Prostate gland (tissue), 2 donors: ENCODE data around the gene PRKCQ. TPM values are rescaled to one million over a fixed set of nuclear protein-coding genes. Genes with fewer than 3 reads are reported as not detected.

Experiments
- DNase-seq: peaks from one replicate; pipeline ENCODE4 v3.0.0-alpha.2; 2019; ENCODE audit warnings: low spot score
- H3K27ac ChIP-seq, 2 donors: fragments of 200-600 bp; sonication (generic); 2 replicates each; pipeline ENCODE4 v1.5.1; 2017 to 2019
- H3K27me3 ChIP-seq: fragments of 200-600 bp; sonication (generic); replicated peaks from 2 replicates; pipeline ENCODE4 v1.5.1; 2019; ENCODE audit not compliant: insufficient read depth
- H3K36me3 ChIP-seq, 2 donors: fragments of 200-600 bp; sonication (generic); 1 replicate in 1 of 2; 2 replicates in 1 of 2; pipeline versions ENCODE4 v1.5.1 to v1.8.1; 2017 to 2019
- H3K4me1 ChIP-seq: fragments of 200-600 bp; sonication (generic); replicated peaks from 2 replicates; pipeline ENCODE4 v1.5.1; 2019
- H3K4me3 ChIP-seq, 2 donors: fragments of 200-600 bp; sonication (generic); 2 replicates each; pipeline ENCODE4 v1.5.1; 2017 to 2019
- H3K9me3 ChIP-seq: fragments of 200-600 bp; sonication (generic); 2 replicates; pipeline ENCODE4 v1.5.1; 2017
- POLR2A ChIP-seq: fragments of 450-650 bp; IDR thresholded peaks from one replicate; pipeline ENCODE4 v1.6.1; 2016; ENCODE audit warnings: antibody characterized with exemption, mild to moderate bottlenecking
- POLR2AphosphoS5 ChIP-seq: sonication (generic); formaldehyde crosslinking; IDR thresholded peaks from one replicate; pipeline ENCODE4 v1.6.1; 2017; ENCODE audit warnings: antibody characterized with exemption
- WGBS: methylation state at CpG from one replicate; pipeline ENCODE4 v1.1.5; 2018; 5-methylcytosine and 5-hydroxymethylcytosine counted together
- intact Hi-C: fragments of 100-400 bp; cut with DNase I; formaldehyde crosslinking; loops from one replicate; pipeline ENCODE4 v1.14.2; 2022
- total RNA-seq, 2 donors: library from RNA; depleted of rRNA; stranded (reverse); fragments of >200 nt; gene quantifications; one replicate each; pipeline ENCODE4 v1.1.0, GENCODE V29; 2016
- TF ChIP-seq, protein P1 (sequence below), 4 experiments: fragments of 200-600 bp in 2 of 4; fragments of 450-650 bp in 2 of 4; sonication (generic) in 2 of 4; IDR thresholded peaks; 1 replicate in 3 of 4; 2 replicates in 1 of 4; pipeline ENCODE4 v1.5.1; 2016 to 2019; ENCODE audit warnings: antibody characterized with exemption in 4 of 4, mild to moderate bottlenecking in 2 of 4, moderate library complexity in 2 of 4

The PRKCQ gene
- total RNA-seq, 2 donors from 2014 or later = 0.87 to 1.4 TPM

DNA sequence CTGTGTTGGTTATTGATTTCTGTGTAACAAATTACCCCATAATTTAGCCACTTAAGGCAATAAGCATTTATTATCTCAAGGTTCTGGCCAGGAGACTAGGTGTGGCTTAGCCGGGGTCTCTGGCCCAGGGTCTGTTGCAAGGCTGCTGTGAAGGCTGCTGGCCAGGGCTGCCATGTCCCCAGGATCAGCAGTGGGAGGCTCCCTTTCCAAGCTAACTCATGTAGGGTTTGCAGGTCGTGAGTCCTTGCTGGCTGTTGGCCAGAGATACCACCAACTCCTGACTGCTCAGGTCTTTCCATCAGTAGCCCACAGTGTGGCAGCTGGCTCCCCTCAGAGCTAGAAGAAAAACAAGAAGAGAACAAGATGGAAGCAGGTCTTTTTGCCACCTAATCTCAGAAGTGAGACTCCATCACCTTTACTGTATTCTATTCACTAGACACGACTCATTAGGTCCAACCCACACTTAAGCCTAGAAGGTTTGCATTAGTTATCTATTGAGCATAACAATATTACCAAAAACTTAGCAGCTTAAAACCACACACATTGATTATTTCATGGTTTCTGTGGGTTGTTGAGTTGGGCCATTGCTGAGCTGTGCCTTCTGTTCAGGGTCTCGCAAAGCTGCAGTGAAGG, 191.7 kb downstream of the PRKCQ start:
- Histone ChIP-seq H3K36me3 (no peaks in the 10 kb centered on the region), H3K9me3 (no peaks in the 10 kb centered on the region), H3K27ac (no peak overlapping the region), H3K4me1 (no peaks in the 10 kb centered on the region), H3K27me3 (no peaks in the 10 kb centered on the region), H3K4me3 (no peak overlapping the region)
- TF ChIP-seq POLR2A = no peak
- TF ChIP-seq, protein P1, sequence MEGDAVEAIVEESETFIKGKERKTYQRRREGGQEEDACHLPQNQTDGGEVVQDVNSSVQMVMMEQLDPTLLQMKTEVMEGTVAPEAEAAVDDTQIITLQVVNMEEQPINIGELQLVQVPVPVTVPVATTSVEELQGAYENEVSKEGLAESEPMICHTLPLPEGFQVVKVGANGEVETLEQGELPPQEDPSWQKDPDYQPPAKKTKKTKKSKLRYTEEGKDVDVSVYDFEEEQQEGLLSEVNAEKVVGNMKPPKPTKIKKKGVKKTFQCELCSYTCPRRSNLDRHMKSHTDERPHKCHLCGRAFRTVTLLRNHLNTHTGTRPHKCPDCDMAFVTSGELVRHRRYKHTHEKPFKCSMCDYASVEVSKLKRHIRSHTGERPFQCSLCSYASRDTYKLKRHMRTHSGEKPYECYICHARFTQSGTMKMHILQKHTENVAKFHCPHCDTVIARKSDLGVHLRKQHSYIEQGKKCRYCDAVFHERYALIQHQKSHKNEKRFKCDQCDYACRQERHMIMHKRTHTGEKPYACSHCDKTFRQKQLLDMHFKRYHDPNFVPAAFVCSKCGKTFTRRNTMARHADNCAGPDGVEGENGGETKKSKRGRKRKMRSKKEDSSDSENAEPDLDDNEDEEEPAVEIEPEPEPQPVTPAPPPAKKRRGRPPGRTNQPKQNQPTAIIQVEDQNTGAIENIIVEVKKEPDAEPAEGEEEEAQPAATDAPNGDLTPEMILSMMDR (IDR thresholded peaks at IDR 0.05) = no peak
- no peak for TF ChIP-seq POLR2AphosphoS5
- intact Hi-C loops = no loop called here
- 54% methylated on average over 4 of the region's 4 CpGs for WGBS
- DNase-seq = no peak

DNA sequence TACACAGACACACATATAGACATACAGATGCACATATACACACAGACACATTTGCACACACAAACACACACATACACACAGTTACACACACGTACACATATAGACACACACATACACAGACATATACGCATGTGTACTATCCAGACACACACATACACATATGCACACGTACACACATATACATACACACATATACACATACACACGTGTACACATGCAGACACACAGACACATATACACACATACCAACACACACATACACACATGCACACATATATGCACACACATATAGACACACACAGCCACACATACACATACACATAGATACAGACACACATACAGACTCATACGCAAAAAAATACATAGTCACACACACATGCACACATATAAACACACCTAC, 193.1 kb downstream of the PRKCQ start:
- intact Hi-C loops = no loop called here
- Histone ChIP-seq H3K27me3 (no peaks in the 10 kb centered on the region), H3K4me3 (no peak overlapping the region), H3K27ac (no peak overlapping the region), H3K36me3 (no peaks in the 10 kb centered on the region), H3K9me3 (no peaks in the 10 kb centered on the region), H3K4me1 (no peaks in the 10 kb centered on the region)
- 91% methylated on average over 5 of the region's 5 CpGs for WGBS
- TF ChIP-seq, protein P1 (IDR thresholded peaks at IDR 0.05) = no peak
- TF ChIP-seq POLR2A (no peak), POLR2AphosphoS5 (no peak)
- DNase-seq = no peak

DNA sequence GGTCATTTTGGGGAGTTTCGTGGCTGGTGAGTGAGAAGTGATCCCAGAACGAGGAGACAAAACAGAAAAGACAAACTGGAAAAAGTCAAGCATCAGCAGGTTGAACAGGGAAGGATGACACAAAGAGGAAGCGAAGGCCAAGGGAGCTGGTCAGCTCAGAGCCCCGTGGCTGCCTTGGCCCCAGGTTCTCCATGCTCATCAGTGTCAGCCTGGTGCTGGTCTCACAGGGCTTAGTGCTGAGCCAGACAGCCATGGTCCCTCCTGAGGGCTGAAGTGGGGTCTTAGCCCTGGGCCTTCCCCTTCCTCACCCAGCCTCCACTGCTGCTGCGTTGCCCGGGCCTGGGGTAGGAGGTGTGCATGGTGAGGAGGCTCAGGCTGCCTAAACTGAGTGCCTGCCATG, 193.7 kb downstream of the PRKCQ start:
- Histone ChIP-seq H3K27me3 (no peaks in the 10 kb centered on the region), H3K36me3 (no peaks in the 10 kb centered on the region), H3K4me3 (no peak overlapping the region), H3K4me1 (no peaks in the 10 kb centered on the region), H3K9me3 (no peaks in the 10 kb centered on the region), H3K27ac (no peak overlapping the region)
- no peak for DNase-seq
- WGBS = 91% methylated on average over 5 of the region's 6 CpGs
- TF ChIP-seq, protein P1 (IDR thresholded peaks at IDR 0.05) = no peak
- TF ChIP-seq POLR2AphosphoS5 (no peak), POLR2A (no peak)
- intact Hi-C loops = no loop called here

DNA sequence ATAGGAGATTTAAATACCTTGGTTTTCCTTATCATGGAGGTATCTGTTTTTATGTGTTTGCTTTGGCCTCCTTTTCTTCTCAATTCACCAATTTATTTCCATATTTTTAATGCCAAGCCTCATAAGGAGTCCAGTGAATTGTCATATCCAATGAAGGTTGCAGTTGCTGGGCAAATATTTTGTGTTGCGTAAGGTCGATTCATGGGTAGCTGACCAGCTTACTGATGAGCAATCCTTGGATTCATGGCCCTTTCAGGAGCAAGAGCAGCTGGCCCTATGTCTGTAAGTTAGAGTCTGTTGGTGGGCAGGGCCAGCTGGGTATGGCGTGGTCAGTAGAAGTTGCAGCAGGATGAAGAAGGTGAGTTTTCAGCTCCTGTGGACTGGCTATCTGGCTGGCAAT, 194.4 kb downstream of the PRKCQ start:
- H3K27ac ChIP-seq = no peak overlapping the region
- WGBS = 56% methylated on average over 3 of the region's 3 CpGs
- TF ChIP-seq POLR2A (no peak), POLR2AphosphoS5 (no peak)
- TF ChIP-seq, protein P1 (IDR thresholded peaks at IDR 0.05) = no peak

DNA sequence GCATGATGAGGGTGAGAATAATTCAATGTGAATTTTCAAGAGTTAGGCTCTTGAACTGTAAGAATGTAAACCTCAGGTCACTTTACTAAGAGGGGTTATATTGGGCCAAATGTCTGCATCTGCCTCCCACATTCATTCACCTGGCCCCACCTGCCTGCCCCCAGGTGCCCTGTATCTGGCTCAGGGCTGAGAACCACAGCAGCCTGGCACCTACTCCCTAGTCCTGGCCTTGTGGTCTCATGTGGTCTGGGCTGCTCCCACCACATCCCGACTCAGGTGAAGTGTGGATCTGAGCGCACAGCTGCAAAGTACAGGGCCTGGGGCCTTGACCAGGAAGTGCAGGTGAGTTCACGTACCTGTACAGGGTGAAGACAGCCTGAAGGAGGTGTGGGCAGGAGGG, 195.2 kb downstream of the PRKCQ start:
- intact Hi-C loops = no loop called here
- no peak overlapping the region for H3K27ac ChIP-seq
- no peaks in the 10 kb centered on the region for H3K27me3 ChIP-seq
- H3K9me3 ChIP-seq = no peaks in the 10 kb centered on the region
- no peak overlapping the region for H3K4me3 ChIP-seq
- TF ChIP-seq, protein P1 (IDR thresholded peaks at IDR 0.05) = no peak
- TF ChIP-seq POLR2A (no peak), POLR2AphosphoS5 (no peak)
- DNase-seq = no peak
- no peaks in the 10 kb centered on the region for H3K36me3 ChIP-seq
- 95% methylated on average over 3 of the region's 3 CpGs for WGBS
- no peaks in the 10 kb centered on the region for H3K4me1 ChIP-seq

More for the DNA sequence above, 194.4 kb downstream of the PRKCQ start:
- Histone ChIP-seq H3K4me1 (no peaks in the 10 kb centered on the region), H3K27me3 (no peaks in the 10 kb centered on the region), H3K9me3 (no peaks in the 10 kb centered on the region), H3K36me3 (no peaks in the 10 kb centered on the region), H3K4me3 (no peak overlapping the region)
- no peak for DNase-seq
- intact Hi-C loops = no loop called here
